OCI-LY7 (cell line): ENCODE data around the gene ELMOD3.

Experiments used
- CTCF ChIP-seq: fragments of 200-600 bp; sonication (generic); conservative IDR thresholded peaks from 2 replicates; pipeline ENCODE4 v1.5.1; 2014; ENCODE audit warnings: mild to moderate bottlenecking, antibody characterized with exemption, low read length, moderate library complexity, mixed read lengths
- EZH2phosphoT487 ChIP-seq: fragments of 200-600 bp; sonication (generic); IDR thresholded peaks from 2 replicates; pipeline ENCODE4 v1.6.1; 2018; ENCODE audit warnings: low read depth, borderline replicate concordance, mild to moderate bottlenecking, mixed run types, antibody characterized with exemption, low read length, moderate library complexity, mixed read lengths

GRCh38 chr2:85353876-85354285 is 688 bp upstream of the ELMOD3 start:
- TF ChIP-seq CTCF (no peak), EZH2phosphoT487 (no peak)
